HFFc6 (cell line): ENCODE data around the gene GSN. TPM values are rescaled to one million over a fixed set of nuclear protein-coding genes. Genes with fewer than 3 reads are reported as not detected.
"Not testable (repeated sequence)": the region's sequence is repeated elsewhere in the genome, so short reads cannot be mapped to it uniquely, and the experiment has no call there.

Experiments
- DNase-seq: peaks from one replicate; pipeline ENCODE4 v3.0.0-alpha.2; 2018
- H3K27ac Mint-ChIP-seq: 2 replicates; pipeline ENCODE4 v1.8.0; 2020; ENCODE audit warnings: mild to moderate bottlenecking, mixed read lengths
- H3K27me3 Mint-ChIP-seq: 2 replicates; pipeline ENCODE4 v1.8.0; 2021; ENCODE audit warnings: mild to moderate bottlenecking, moderate library complexity, mixed read lengths; ENCODE audit not compliant: insufficient read depth
- H3K36me3 Mint-ChIP-seq: 2 replicates; pipeline ENCODE4 v1.8.0; 2021; ENCODE audit warnings: low read depth, mixed read lengths
- H3K4me1 Mint-ChIP-seq: 2 replicates; pipeline ENCODE4 v1.8.0; 2020; ENCODE audit warnings: low read depth, mixed read lengths
- H3K4me3 Mint-ChIP-seq: 2 replicates; pipeline ENCODE4 v1.8.0; 2020; ENCODE audit warnings: mild to moderate bottlenecking, moderate library complexity, mixed read lengths
- H3K9me3 Mint-ChIP-seq: 2 replicates; pipeline ENCODE4 v1.8.0; 2020; ENCODE audit warnings: mild to moderate bottlenecking, mixed read lengths
- total RNA-seq, 6 experiments: library from RNA; stranded (reverse); fragmentation: NEBNext Ultra II Directional; extraction: Animal tissue kit (Norgen Biotek cat#: 25700); gene quantifications; 2 replicates in 1 of 6; 3 replicates in 5 of 6; pipeline ENCODE4 v1.2.3, GENCODE V29; 2021
- TF ChIP-seq, protein P1 (sequence below): fragments of 200-600 bp; sonication (generic); IDR thresholded peaks from 2 replicates; pipeline ENCODE4 v1.5.0; 2021; ENCODE audit warnings: antibody characterized with exemption, mild to moderate bottlenecking

Gene GSN
- total RNA-seq, 6 experiments from 2014 or later, result 288 to 394 (median 318) TPM

DNA sequence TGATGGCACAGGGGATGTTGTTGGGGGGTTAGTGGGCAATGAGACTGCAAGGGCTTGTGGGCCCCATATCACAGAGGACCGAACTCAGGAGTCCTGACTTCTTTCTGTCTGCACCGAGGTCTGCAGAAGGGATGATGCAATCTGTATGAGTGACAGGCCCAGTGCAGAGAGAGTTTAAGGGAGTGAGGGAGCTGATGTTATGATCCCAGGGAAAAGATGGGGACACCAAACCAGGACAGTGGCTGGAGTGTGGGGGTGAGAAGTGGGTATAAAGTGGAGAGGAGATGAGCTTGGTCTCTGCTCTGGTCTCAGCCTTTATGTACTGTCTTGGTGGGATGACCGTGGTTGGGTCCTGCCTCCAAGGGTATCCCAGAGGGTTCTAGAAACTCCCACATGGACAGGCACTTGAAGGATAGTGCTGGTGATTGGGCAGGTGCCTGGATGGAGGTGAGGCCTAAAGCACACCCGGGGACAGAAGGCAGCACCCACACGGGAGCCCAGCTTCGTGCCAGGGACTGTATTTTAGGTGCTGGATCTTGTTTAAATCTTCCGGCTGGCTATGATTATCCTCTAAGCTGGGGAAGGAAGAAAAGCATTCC, 21.9 kb downstream of the GSN start:
- DNase-seq, result no peak
- Mint-ChIP-seq H3K36me3 (peaks cover 17% of the 10 kb centered on the region), H3K27ac (peak overlapping the region; percentile 98), H3K9me3 (no peaks in the 10 kb centered on the region), H3K27me3 (peaks cover 4% of the 10 kb centered on the region), H3K4me3 (peak overlapping the region; percentile 64), H3K4me1 (peaks cover 53% of the 10 kb centered on the region)
- TF ChIP-seq, protein P1, sequence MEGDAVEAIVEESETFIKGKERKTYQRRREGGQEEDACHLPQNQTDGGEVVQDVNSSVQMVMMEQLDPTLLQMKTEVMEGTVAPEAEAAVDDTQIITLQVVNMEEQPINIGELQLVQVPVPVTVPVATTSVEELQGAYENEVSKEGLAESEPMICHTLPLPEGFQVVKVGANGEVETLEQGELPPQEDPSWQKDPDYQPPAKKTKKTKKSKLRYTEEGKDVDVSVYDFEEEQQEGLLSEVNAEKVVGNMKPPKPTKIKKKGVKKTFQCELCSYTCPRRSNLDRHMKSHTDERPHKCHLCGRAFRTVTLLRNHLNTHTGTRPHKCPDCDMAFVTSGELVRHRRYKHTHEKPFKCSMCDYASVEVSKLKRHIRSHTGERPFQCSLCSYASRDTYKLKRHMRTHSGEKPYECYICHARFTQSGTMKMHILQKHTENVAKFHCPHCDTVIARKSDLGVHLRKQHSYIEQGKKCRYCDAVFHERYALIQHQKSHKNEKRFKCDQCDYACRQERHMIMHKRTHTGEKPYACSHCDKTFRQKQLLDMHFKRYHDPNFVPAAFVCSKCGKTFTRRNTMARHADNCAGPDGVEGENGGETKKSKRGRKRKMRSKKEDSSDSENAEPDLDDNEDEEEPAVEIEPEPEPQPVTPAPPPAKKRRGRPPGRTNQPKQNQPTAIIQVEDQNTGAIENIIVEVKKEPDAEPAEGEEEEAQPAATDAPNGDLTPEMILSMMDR, result no peak

DNA sequence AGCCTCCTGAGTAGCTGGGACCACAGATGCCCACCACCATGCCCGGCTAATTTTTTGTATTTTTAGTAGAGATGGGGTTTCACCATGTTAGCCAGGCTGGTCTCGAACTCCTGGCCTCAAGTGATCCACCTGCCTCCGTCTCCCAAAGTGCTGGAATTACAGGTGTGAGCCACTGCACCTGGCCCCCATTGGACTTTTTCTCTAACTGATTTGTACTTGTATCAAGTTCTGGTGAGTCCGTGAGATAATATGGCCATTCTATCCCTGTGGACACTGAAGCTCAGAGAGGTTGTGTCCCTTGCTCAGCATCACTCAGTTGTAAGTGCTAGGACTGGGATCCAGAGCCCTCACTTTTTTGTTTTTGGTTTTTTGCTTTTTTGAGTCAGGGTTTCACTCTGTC, 23.6 kb downstream of the GSN start:
- H3K27ac Mint-ChIP-seq, H3K4me3 Mint-ChIP-seq, H3K9me3 Mint-ChIP-seq, H3K27me3 Mint-ChIP-seq, DNase-seq: not testable (repeated sequence)
- H3K36me3 Mint-ChIP-seq, result peaks cover 18% of the 10 kb centered on the region
- H3K4me1 Mint-ChIP-seq, result peaks cover 47% of the 10 kb centered on the region

DNA sequence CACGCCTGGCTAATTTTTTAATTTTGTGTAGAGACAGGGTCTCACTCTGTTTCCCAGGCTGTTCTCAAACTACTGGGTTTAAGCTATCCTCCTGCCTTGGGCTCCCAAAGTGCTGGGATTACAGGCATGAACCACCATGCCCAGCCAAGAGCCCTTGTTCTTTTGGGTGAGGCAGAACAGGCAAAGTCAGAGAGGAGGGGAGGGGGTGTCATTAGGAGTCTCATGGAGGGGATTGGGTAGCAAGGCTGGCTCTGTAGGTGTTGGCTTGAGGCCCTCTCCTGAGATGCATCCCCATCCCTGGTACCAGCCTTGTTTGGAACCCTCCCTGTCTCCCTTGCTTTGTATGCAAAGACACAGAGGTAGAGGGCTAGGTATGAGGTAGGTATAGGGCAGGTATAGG, 24.1 kb downstream of the GSN start:
- Mint-ChIP-seq H3K27ac (no peak overlapping the region), H3K4me1 (peaks cover 46% of the 10 kb centered on the region), H3K9me3 (no peaks in the 10 kb centered on the region), H3K4me3 (no peak overlapping the region), H3K27me3 (peaks cover 2% of the 10 kb centered on the region; the same call in 1 of the 2 replicates), H3K36me3 (peaks cover 18% of the 10 kb centered on the region)
- no peak for DNase-seq
- TF ChIP-seq, protein P1, result no peak

DNA sequence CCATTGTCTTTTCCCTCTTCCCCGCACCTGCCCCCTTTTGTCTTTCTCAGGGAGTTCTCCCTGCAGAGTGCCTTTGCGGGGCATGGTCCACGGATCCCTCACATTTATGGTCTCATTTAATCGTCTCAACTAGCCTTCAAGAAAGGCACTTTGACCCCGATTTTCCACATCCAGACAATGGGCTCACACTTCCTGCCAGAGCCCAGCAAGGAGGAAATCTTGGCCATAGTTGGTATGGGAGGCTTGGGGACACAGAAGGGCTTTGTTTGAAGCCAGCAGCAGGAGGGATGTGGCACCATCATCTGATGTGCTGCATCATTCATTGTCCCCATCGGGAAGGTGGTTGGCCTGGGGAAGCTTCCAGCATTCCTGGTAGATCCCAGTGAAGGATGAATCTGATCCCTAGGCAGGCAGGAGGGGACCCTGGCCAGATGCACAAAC, 24.9 kb downstream of the GSN start:
- TF ChIP-seq, protein P1, result no peak
- Mint-ChIP-seq H3K4me1 (peaks cover 46% of the 10 kb centered on the region), H3K4me3 (no peak overlapping the region), H3K9me3 (no peaks in the 10 kb centered on the region), H3K27ac (no peak overlapping the region), H3K27me3 (peaks cover 2% of the 10 kb centered on the region; the same call in 1 of the 2 replicates), H3K36me3 (peaks cover 17% of the 10 kb centered on the region)
- DNase-seq, result no peak

DNA sequence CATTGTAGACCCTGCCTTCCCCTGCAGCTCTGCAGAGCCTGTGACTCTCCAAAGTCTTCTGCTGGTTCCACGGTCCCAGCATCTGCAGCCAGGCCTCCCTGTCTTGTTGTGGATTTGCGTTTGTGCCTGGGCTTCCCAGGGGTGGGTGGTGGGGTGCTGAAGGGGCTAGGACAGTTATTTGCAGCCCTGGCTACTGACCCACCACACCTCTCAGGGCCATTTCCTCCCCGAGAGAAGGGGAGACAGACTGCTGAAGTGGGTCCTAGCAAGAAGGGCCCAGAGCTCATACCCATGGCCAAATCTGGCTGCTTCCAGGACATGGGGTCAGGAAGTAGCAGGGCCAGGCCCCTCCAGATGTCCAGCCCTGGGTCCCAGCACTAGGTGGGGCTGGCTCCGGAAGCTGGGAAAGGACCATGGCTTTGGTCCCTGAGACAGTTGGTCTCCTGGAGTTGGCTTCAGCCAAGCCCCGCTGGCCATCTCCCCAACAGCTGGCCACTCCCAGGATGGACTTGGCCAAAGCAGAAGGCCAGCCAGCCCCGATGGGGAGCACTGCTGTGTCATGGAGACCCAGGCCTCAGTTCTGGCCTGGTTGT, 26.3 kb downstream of the GSN start:
- no peak for DNase-seq
- TF ChIP-seq, protein P1, result no peak
- Mint-ChIP-seq H3K9me3 (no peaks in the 10 kb centered on the region), H3K27me3 (peaks cover 2% of the 10 kb centered on the region), H3K4me1 (peaks cover 46% of the 10 kb centered on the region), H3K36me3 (peaks cover 8% of the 10 kb centered on the region), H3K4me3 (no peak overlapping the region), H3K27ac (no peak overlapping the region)
